H1 (cell line): ENCODE measurements around the gene ZMPSTE24. TPM values are rescaled to one million over a fixed set of nuclear protein-coding genes. Genes with fewer than 3 reads are reported as not detected.

Experiments used
- CTCF ChIA-PET: fragments of 300-600 bp; sonication (Branson Sonifier 250); formaldehyde crosslinking; loops from one replicate; lab custom pipeline; 2021; ENCODE audit not compliant: partially characterized antibody; lab: Charles Lee
- POLR2A ChIA-PET: fragments of 300-600 bp; sonication (Branson Sonifier 250); formaldehyde crosslinking; loops from one replicate; lab custom pipeline; 2021; ENCODE audit warnings: inconsistent platforms; ENCODE audit not compliant: partially characterized antibody; lab: Charles Lee
- DNase-seq, 2 experiments: peaks; one replicate each; pipeline versions ENCODE4 v3.0.0 to v3.0.0-alpha.2; 2010 to 2022; ENCODE audit warnings: low spot score in 2 of 2, low read depth in 1 of 2, mixed read lengths in 1 of 2
- FAIRE-seq: peaks from 2 replicates; lab custom pipeline; 2011; peaks lifted over from hg19 to GRCh38; lab: Jason Lieb, UNC
- H2AFZ ChIP-seq: 2 replicates; pipeline ENCODE4 v1.8.1; 2012; ENCODE audit warnings: low read length, inconsistent platforms
- H2AK5ac ChIP-seq: 2 replicates; pipeline ENCODE4 v1.6.1; 2013; ENCODE audit warnings: low read depth, low read length
- H2BK120ac ChIP-seq: replicated peaks from 2 replicates; pipeline ENCODE3; 2013; ENCODE audit warnings: low read depth, low read length, inconsistent platforms
- H2BK12ac ChIP-seq: 2 replicates; pipeline ENCODE4 v1.6.1; 2013; ENCODE audit warnings: low read depth, low read length
- H2BK15ac ChIP-seq: 2 replicates; pipeline ENCODE4 v1.6.1; 2013; ENCODE audit warnings: low read length
- H2BK20ac ChIP-seq: 2 replicates; pipeline ENCODE4 v1.6.1; 2013; ENCODE audit warnings: low read length
- H2BK5ac ChIP-seq: 2 replicates; pipeline ENCODE4 v1.6.1; 2013; ENCODE audit warnings: low read depth, low read length
- H3K14ac ChIP-seq: 2 replicates; pipeline ENCODE4 v1.6.1; 2013; ENCODE audit warnings: inconsistent platforms; ENCODE audit not compliant: insufficient read length
- H3K18ac ChIP-seq: 2 replicates; pipeline ENCODE4 v1.6.1; 2013; ENCODE audit warnings: low read length; ENCODE audit errors: extremely low read depth
- H3K23ac ChIP-seq: 2 replicates; pipeline ENCODE4 v1.6.1; 2013; ENCODE audit warnings: inconsistent platforms; ENCODE audit not compliant: insufficient read length
- H3K23me2 ChIP-seq: 2 replicates; pipeline ENCODE4 v1.6.1; 2013; ENCODE audit warnings: low read depth, low read length
- H3K27ac ChIP-seq: 2 replicates; pipeline ENCODE4 v1.6.1; 2011; ENCODE audit warnings: low read depth, low read length, inconsistent platforms
- H3K27me3 ChIP-seq, 4 experiments: replicated peaks in 1 of 4; 1 replicate in 1 of 4; 2 replicates in 3 of 4; pipeline versions ENCODE4 v1.6.1 to v1.8.1; 2011 to 2013; ENCODE audit warnings: low read length in 3 of 4, mild to moderate bottlenecking in 3 of 4, inconsistent platforms in 2 of 4, mixed read lengths in 2 of 4, moderate library complexity in 1 of 4; ENCODE audit not compliant: control insufficient read depth in 3 of 4, insufficient read depth in 3 of 4; ENCODE audit errors: extremely low read depth in 1 of 4
- H3K36me3 ChIP-seq, 4 experiments: 2 replicates each; pipeline versions ENCODE4 v1.6.1 to v1.8.1; 2011 to 2013; ENCODE audit warnings: mild to moderate bottlenecking in 4 of 4, low read length in 3 of 4, moderate library complexity in 2 of 4, control low read depth in 1 of 4, inconsistent platforms in 1 of 4; ENCODE audit not compliant: insufficient read depth in 4 of 4, control insufficient read depth in 2 of 4
- H3K4ac ChIP-seq: replicated peaks from 2 replicates; pipeline ENCODE3; 2013; ENCODE audit warnings: low read length, low read depth, mixed read lengths, inconsistent platforms; ENCODE audit not compliant: insufficient read length
- H3K4me1 ChIP-seq, 4 experiments: replicated peaks in 1 of 4; 1 replicate in 1 of 4; 2 replicates in 3 of 4; pipeline versions ENCODE4 v1.6.1 to v1.8.1; 2011 to 2013; ENCODE audit warnings: low read length in 3 of 4, inconsistent platforms in 2 of 4, mixed read lengths in 1 of 4; ENCODE audit not compliant: insufficient read depth in 4 of 4, control insufficient read depth in 3 of 4
- H3K4me2 ChIP-seq, 2 experiments: 2 replicates each; pipeline versions ENCODE4 v1.6.1 to v1.8.1; 2011 to 2013; ENCODE audit warnings: low read depth in 2 of 2, low read length in 2 of 2, control low read depth in 1 of 2, inconsistent platforms in 1 of 2, mild to moderate bottlenecking in 1 of 2; ENCODE audit not compliant: insufficient read depth in 1 of 2
- H3K4me3 ChIP-seq, 4 experiments: fragments of 200-600, 300-600 bp in 1 of 4; sonication (generic), shearing (Covaris generic), sonication (Bioruptor Twin) in 1 of 4; 2 replicates each; pipeline versions ENCODE4 v1.5.1 to v1.8.1; 2011 to 2016; ENCODE audit warnings: low read length in 4 of 4, low read depth in 3 of 4, control low read depth in 2 of 4, inconsistent platforms in 2 of 4, mild to moderate bottlenecking in 2 of 4, mixed read lengths in 1 of 4, moderate library complexity in 1 of 4; ENCODE audit not compliant: insufficient read depth in 2 of 4; ENCODE audit errors: extremely low read depth in 1 of 4
- H3K56ac ChIP-seq: replicated peaks from 2 replicates; pipeline ENCODE3; 2013; ENCODE audit warnings: low read depth, mild to moderate bottlenecking, mixed read lengths, low read length, inconsistent platforms; ENCODE audit not compliant: insufficient read length
- H3K79me1 ChIP-seq: 2 replicates; pipeline ENCODE4 v1.6.1; 2013; ENCODE audit warnings: low read depth, low read length, control low read depth
- H3K79me2 ChIP-seq, 2 experiments: 2 replicates each; pipeline versions ENCODE4 v1.6.1 to v1.8.1; 2012 to 2013; ENCODE audit warnings: low read length in 2 of 2, mild to moderate bottlenecking in 2 of 2, inconsistent platforms in 1 of 2; ENCODE audit not compliant: insufficient read depth in 2 of 2, control insufficient read depth in 1 of 2
- H3K9ac ChIP-seq, 4 experiments: replicated peaks in 1 of 4; 1 replicate in 1 of 4; 2 replicates in 3 of 4; pipeline versions ENCODE4 v1.6.1 to v1.8.1; 2011 to 2013; ENCODE audit warnings: low read depth in 3 of 4, low read length in 3 of 4, control low read depth in 2 of 4, mild to moderate bottlenecking in 2 of 4, moderate library complexity in 2 of 4, inconsistent platforms in 1 of 4; ENCODE audit errors: extremely low read depth in 1 of 4
- H3K9me3 ChIP-seq, 2 experiments: 2 replicates each; pipeline versions ENCODE4 v1.6.1 to v1.8.1; 2012 to 2013; ENCODE audit warnings: mild to moderate bottlenecking in 2 of 2, moderate library complexity in 2 of 2, control low read depth in 1 of 2, inconsistent platforms in 1 of 2, low read depth in 1 of 2, low read length in 1 of 2, mixed read lengths in 1 of 2; ENCODE audit not compliant: insufficient read depth in 2 of 2
- H4K20me1 ChIP-seq, 2 experiments: replicated peaks in 1 of 2; 2 replicates each; pipeline versions ENCODE3 to v1.8.1; 2011 to 2013; ENCODE audit warnings: inconsistent platforms in 2 of 2, low read length in 2 of 2, mild to moderate bottlenecking in 1 of 2; ENCODE audit not compliant: insufficient read depth in 2 of 2, control insufficient read depth in 1 of 2
- H4K5ac ChIP-seq: 2 replicates; pipeline ENCODE4 v1.6.1; 2013; ENCODE audit warnings: low read length, low read depth, mixed read lengths, inconsistent platforms; ENCODE audit not compliant: insufficient read length
- H4K8ac ChIP-seq: 2 replicates; pipeline ENCODE4 v1.8.0; 2013; ENCODE audit warnings: mild to moderate bottlenecking, moderate library complexity, low read length, inconsistent platforms; ENCODE audit not compliant: insufficient read depth; ENCODE audit errors: extremely low read depth
- H4K91ac ChIP-seq: replicated peaks from 2 replicates; pipeline ENCODE3; 2013; ENCODE audit warnings: low read length, mixed read lengths, inconsistent platforms; ENCODE audit not compliant: insufficient read length
- BRCA1 ChIP-seq: IDR thresholded peaks from 2 replicates; pipeline ENCODE4 v1.6.1; 2012; ENCODE audit warnings: low read depth, low read length, improper control_type of control experiment
- CBX5 ChIP-seq: fragments of 300-800, 300-1000 bp; sonication (generic); IDR thresholded peaks from 2 replicates; pipeline ENCODE4 v1.7.1; 2016; ENCODE audit warnings: antibody characterized with exemption, low read length, low read depth
- CBX8 ChIP-seq: fragments of 300-800, 300-1000 bp; sonication (generic); IDR thresholded peaks from 2 replicates; pipeline ENCODE4 v1.7.1; 2016; ENCODE audit warnings: low read depth, low read length, borderline replicate concordance
- CREB1 ChIP-seq: IDR thresholded peaks from 2 replicates; pipeline ENCODE4 v1.6.1; 2012; ENCODE audit warnings: inconsistent platforms
- E2F6 ChIP-seq: IDR thresholded peaks from 2 replicates; pipeline ENCODE4 v1.6.1; 2012; ENCODE audit warnings: inconsistent platforms
- FOSL1 ChIP-seq: IDR thresholded peaks from 2 replicates; pipeline ENCODE4 v1.6.1; 2011; ENCODE audit warnings: mild to moderate bottlenecking, low read depth, low read length, moderate library complexity; ENCODE audit not compliant: insufficient read depth
- HDAC6 ChIP-seq: IDR thresholded peaks from one replicate; pipeline ENCODE4 v1.7.1; 2012; ENCODE audit warnings: low read depth, mild to moderate bottlenecking, inconsistent platforms, low read length, moderate library complexity
- KDM5A ChIP-seq: fragments of 200-600 bp; IDR thresholded peaks from 2 replicates; pipeline ENCODE4 v1.7.1; 2012; ENCODE audit warnings: mild to moderate bottlenecking, low read length, inconsistent platforms, mixed read lengths
- MAFK ChIP-seq: IDR thresholded peaks from 2 replicates; pipeline ENCODE4 v1.6.1; 2012; ENCODE audit warnings: low read depth, mild to moderate bottlenecking, improper control_type of control experiment, low read length
- NANOG ChIP-seq: IDR thresholded peaks from 2 replicates; pipeline ENCODE4 v1.6.1; 2011; ENCODE audit warnings: low read length, low read depth, mild to moderate bottlenecking, inconsistent platforms; ENCODE audit not compliant: insufficient read depth, poor library complexity, severe bottlenecking
- POLR2A ChIP-seq, 2 experiments: IDR thresholded peaks; 1 replicate in 1 of 2; 2 replicates in 1 of 2; pipeline ENCODE4 v1.6.1; 2011; ENCODE audit warnings: low read depth in 2 of 2, low read length in 2 of 2, mild to moderate bottlenecking in 2 of 2; ENCODE audit errors: control extremely low read depth in 1 of 2
- RAD21 ChIP-seq, 2 experiments: IDR thresholded peaks in 1 of 2; conservative IDR thresholded peaks in 1 of 2; 2 replicates each; pipeline ENCODE4 v1.6.1; 2011; ENCODE audit warnings: low read depth in 2 of 2, low read length in 2 of 2, improper control_type of control experiment in 1 of 2, inconsistent platforms in 1 of 2, mild to moderate bottlenecking in 1 of 2, moderate library complexity in 1 of 2
- TEAD4 ChIP-seq: IDR thresholded peaks from 2 replicates; pipeline ENCODE4 v1.6.1; 2012; ENCODE audit warnings: low read depth, low read length, inconsistent platforms, mixed read lengths
- WGBS, 2 experiments: shearing (Covaris generic) in 1 of 2; methylation state at CpG; one replicate each; pipeline versions ENCODE4 v1.1.6 to v1.1.7; 2013 to 2015; ENCODE audit warnings: low lambda C conversion rate in 2 of 2, mixed read lengths in 2 of 2, inconsistent platforms in 1 of 2, low coverage in 1 of 2, missing lambda C conversion rate in 1 of 2; ENCODE audit not compliant: insufficient replicate concordance in 2 of 2, insufficient coverage in 1 of 2, insufficient read length in 1 of 2; ENCODE audit errors: extremely low coverage in 1 of 2, missing lambda C conversion rate in 1 of 2; 5-methylcytosine and 5-hydroxymethylcytosine counted together
- polyA plus RNA-seq, 7 experiments: library from polyadenylated mRNA; depleted of rRNA in 3 of 7; stranded (reverse) in 5 of 7; unstranded in 2 of 7; fragments of >200 nt in 5 of 7; fragments of 200-250 nt in 2 of 7; gene quantifications; 1 replicate in 5 of 7; 2 replicates in 1 of 7; 4 replicates in 1 of 7; pipeline versions ENCODE4 v1.2.1 to v1.2.3, GENCODE V29; 2011 to 2013; ENCODE audit warnings: missing spikeins in 2 of 7, mixed read lengths in 2 of 7
- total RNA-seq: library from RNA; stranded (reverse); fragmentation: NEBNext Ultra II Directional; extraction: Animal tissue kit (Norgen Biotek cat#: 25700); gene quantifications from 2 replicates; pipeline ENCODE4 v1.2.1, GENCODE V29; 2021

Gene ZMPSTE24
- total and polyA plus RNA-seq, 2 of the 8 experiments (the other 6 are each of a cell fraction or from before 2014, with no cell fraction given): 12.7 to 42.9 TPM

DNA sequence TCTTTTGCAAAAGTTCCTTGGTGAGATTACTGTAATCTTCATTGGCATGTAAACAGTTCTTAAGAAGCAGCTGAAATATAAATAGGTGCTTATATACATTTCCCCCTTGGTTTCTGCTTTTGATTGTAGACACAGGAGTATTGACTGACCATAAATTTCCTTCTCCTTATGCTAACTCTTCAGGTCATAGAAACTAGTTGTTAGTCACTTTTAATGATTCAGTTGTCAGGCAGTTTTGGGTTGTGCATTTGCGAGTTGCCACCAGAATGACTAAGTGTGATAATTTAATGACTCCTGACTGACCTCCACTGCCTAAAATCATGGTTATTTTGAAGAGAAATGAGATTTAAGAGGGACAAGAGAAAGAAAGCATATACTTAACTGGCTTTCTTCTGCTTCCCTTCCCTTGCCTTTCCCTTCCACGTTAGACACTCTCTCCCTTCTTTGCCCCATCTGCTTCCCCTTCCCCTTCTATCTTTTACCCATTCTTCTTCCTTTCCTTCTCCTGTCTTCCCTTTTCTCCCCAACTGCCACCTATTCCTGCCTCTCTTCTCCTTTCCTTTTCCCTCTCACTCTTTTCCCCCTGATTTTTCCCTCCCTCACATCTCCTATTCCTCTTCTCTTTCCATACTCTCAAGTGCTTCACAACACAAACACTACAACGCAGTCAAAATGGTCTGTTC lies 12.3 kb downstream of the ZMPSTE24 start:
- Histone ChIP-seq H3K79me2 (no peaks in the 10 kb centered on the region), H2BK15ac (no peak overlapping the region), H4K5ac (no peak overlapping the region), H3K4me3 (no peak overlapping the region), H3K56ac (no peak overlapping the region), H3K9ac (no peak overlapping the region), H2AK5ac (no peak overlapping the region), H3K36me3 (peaks cover 6 to 57% (median 19%) of the 10 kb centered on the region in 4 experiments; a peak in 7 of 8 replicates), H2BK20ac (no peak overlapping the region), H3K18ac (no peak overlapping the region), H3K23ac (no peak overlapping the region), H3K14ac (no peak overlapping the region), H4K20me1 (peaks cover 1 to 2% of the 10 kb centered on the region in 2 experiments), H3K4me2 (no peak overlapping the region), H4K8ac (no peak overlapping the region), H2BK12ac (no peak overlapping the region), H3K27ac (no peak overlapping the region), H2BK120ac (no peak overlapping the region), H3K27me3 (no peaks in the 10 kb centered on the region), H4K91ac (no peak overlapping the region), H3K4ac (no peak overlapping the region), H3K9me3 (no peaks in the 10 kb centered on the region), H3K79me1 (no peaks in the 10 kb centered on the region), H2BK5ac (no peak overlapping the region), H3K4me1 (no peaks in the 10 kb centered on the region), H3K23me2 (no peaks in the 10 kb centered on the region; the same call in 1 of the 2 replicates), H2AFZ (no peak overlapping the region)
- WGBS, 2 experiments: 72% methylated on average over 3 of the region's 3 CpGs; no CpG with 5 or more reads in 1 of the 2 experiments
- ChIA-PET CTCF (interaction anchor here (0.9 kb wide), 1 partner anchor 68 kb away, joined by 3 read pairs; no protein-coding TSS in a partner anchor), POLR2A (no interaction called here)
- DNase-seq: no peak
- FAIRE-seq: no peak
- TF ChIP-seq CREB1: no peak
- TF ChIP-seq CBX5: no peak
- TF ChIP-seq TEAD4: no peak
- no peak for TF ChIP-seq KDM5A
- no peak for TF ChIP-seq NANOG
- TF ChIP-seq FOSL1: no peak
- TF ChIP-seq E2F6: no peak
- no peak for TF ChIP-seq CBX8
- no peak for TF ChIP-seq RAD21 (IDR thresholded peaks at IDR 0.05 in 1 of 2, conservative IDR thresholded peaks at IDR 0.05 in 1 of 2; ENCODE audit: low read depth in 2 of 2, low read length in 2 of 2)
- TF ChIP-seq HDAC6: no peak
- TF ChIP-seq POLR2A (IDR thresholded peaks at IDR 0.05; ENCODE audit: control extremely low read depth in 1 of 2, low read depth in 2 of 2, low read length in 2 of 2): no peak
- TF ChIP-seq BRCA1: no peak
- TF ChIP-seq MAFK: no peak
